Epithelial cell of esophagus (primary cell): Measurements from ENCODE around the gene ZFP36.
A peak's percentile ranks its signal among the peaks of the same experiment; 100 is the strongest.

ENCODE experiments used
- DNase-seq: peaks from one replicate; pipeline ENCODE4 v3.0.0; 2010; ENCODE audit warnings: low read depth
- H3K4me3 ChIP-seq: 2 replicates; pipeline ENCODE4 v1.5.1; 2011; ENCODE audit warnings: mild to moderate bottlenecking, low read length, control low read depth
- TF ChIP-seq, protein P1 (sequence below): IDR thresholded peaks from 2 replicates; pipeline ENCODE4 v1.5.1; 2011; ENCODE audit warnings: low read depth, mild to moderate bottlenecking, low read length, control low read depth, inconsistent platforms; ENCODE audit not compliant: insufficient read depth; ENCODE audit errors: missing control alignments

The ZFP36 gene

DNA sequence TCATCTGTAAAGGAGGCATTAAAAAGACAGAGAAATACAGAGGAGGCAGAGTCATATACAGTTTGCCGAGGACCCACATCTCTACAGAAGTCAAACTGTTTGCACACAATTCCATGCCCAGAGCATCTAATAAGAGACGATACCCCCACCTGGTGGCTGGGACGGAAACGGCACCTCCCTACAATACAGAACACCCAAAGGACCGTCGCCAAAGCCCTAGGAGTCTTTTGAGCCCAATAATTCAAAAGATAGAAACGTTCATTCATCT is 5.1 kb downstream of the ZFP36 start:
- TF ChIP-seq, protein P1, sequence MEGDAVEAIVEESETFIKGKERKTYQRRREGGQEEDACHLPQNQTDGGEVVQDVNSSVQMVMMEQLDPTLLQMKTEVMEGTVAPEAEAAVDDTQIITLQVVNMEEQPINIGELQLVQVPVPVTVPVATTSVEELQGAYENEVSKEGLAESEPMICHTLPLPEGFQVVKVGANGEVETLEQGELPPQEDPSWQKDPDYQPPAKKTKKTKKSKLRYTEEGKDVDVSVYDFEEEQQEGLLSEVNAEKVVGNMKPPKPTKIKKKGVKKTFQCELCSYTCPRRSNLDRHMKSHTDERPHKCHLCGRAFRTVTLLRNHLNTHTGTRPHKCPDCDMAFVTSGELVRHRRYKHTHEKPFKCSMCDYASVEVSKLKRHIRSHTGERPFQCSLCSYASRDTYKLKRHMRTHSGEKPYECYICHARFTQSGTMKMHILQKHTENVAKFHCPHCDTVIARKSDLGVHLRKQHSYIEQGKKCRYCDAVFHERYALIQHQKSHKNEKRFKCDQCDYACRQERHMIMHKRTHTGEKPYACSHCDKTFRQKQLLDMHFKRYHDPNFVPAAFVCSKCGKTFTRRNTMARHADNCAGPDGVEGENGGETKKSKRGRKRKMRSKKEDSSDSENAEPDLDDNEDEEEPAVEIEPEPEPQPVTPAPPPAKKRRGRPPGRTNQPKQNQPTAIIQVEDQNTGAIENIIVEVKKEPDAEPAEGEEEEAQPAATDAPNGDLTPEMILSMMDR, result peak; percentile 97
- peak; percentile 90 for DNase-seq
- H3K4me3 ChIP-seq, result peak overlapping the region; percentile 41

DNA sequence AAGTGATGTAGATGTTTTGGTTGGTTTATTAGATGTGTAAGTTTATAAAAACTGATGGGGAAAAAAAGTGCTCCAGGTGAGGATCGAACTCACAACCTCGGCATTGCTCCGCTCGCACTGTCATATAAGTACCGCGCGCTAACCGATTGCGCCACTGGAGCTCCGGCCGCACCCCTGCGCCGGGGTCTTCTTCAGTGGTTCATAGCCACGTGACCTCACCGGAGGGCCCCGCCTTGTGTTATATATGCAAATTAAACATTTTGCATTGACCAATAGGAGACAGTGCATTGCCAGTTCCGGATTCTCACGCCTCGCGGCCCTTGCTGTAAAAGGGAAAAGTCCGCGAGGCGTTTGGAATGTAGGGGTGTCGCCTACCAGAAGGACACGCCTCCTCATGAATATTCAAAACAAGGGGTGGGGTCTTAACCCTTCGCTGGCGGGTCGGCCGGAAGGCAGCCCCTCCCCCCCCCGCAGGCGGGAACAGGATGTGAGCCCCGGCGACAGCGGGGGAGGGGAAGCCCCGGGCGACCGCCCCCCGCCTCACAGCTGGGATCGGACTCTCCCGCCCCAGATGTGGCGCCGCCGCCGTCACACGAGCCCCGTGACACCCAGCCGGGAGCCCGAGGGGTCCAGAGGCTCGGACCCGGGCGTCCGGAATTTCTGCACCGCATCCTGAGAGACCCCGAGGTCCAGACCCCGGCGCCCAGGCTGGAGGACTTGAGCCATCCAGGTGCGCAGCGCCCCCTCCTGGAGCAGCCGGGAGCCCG is 5.6 kb downstream of the ZFP36 start, which contains the start of gene PLEKHG2:
Gene PLEKHG2, plus strand, starts transcription at position 570 of the 767 bp plus-strand sequence. CDS start 1,418 bp downstream, outside the sequence.
- peak; percentile 100 for DNase-seq
- TF ChIP-seq, protein P1, result peak; percentile 73
- H3K4me3 ChIP-seq, result peak within 1 kb of the TSS; percentile 92

GRCh38 chr19:39412867-39413271 is 6.2 kb downstream of the ZFP36 start:
- no peak for DNase-seq
- peak overlapping the region; percentile 92 for H3K4me3 ChIP-seq
- TF ChIP-seq, protein P1, result no peak

- TF ChIP-seq, protein P1, result no peak
- no peak for DNase-seq
- peak overlapping the region; percentile 92 for H3K4me3 ChIP-seq
These were observed 6.7 kb downstream of the ZFP36 start for GRCh38 chr19:39413272-39413910.

DNA sequence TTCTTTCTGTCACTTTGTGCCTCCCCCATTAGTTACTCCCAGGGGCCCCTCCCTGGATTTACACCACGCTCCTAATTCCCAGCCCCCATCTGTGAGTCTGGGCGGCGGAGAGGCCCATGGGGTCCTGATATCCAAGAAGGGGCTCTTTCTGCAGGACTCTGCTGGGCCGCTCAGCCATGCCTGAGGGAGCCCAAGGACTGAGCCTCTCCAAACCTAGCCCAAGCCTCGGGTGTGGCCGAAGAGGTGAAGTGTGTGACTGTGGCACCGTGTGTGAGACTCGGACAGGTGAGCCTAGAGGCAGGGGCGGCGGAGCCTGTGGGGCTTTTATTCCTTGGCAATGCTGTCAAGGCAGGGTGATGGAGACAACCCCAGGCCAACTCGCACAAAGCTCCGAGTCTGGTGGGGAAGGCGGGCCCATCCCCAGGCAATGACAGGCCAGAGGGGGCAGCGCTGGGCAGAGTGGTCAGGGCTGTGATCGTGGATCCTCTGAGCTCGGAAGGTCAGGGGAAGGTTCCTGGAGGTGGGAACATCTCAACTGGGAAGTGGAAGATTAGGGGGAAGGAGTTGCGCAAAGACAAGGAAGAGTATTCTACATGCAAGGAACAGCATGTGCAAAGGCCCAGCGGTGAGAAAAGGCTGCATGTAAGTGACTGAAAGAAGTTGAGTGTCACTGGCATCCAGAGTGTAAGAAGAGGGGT is 7.4 kb downstream of the ZFP36 start:
- peak overlapping the region; percentile 92 for H3K4me3 ChIP-seq
- no peak for DNase-seq
- TF ChIP-seq, protein P1, result no peak

DNA sequence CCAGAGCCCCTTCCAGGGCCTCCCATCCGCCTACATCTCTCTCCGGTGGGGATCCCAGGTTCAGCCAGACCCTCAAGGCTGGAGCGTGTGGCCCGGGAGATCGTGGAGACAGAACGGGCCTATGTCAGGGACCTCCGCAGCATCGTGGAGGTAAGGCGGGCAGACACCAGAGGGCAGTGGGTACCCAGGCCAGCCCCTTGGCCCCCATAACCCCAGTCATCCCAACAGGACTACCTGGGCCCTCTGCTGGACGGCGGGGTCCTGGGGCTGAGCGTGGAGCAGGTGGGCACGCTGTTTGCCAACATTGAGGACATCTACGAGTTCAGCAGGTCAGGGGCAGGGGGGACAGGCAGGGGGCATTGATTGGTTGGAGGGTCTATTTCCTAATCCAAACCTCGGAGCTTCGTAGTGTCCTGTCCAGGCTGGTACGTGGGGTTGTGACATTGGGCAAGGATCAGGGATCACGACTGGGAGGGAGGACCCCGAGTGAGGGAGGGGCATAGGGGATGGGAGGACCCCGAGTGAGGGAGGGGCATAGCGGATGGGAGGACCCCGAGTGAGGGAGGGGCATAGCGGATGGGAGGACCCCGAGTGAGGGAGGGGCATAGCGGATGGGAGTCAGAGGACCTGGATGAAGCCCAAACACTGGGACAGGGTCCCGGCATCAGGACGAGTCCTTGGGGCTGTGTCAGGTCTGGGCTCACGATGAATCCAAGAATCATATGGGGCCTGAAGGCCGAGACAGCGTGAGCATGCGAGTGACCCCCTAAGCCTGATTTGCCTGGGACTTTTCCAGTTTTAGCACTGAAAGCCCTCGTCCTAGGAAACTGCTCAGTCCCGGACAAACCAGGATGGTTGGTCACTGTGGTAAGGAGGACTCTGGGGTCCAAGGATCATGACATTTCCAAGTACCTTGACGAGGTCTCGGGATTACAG is 8.7 kb downstream of the ZFP36 start:
- TF ChIP-seq, protein P1, result no peak
- no peak for DNase-seq
- H3K4me3 ChIP-seq, result no peak overlapping the region
